Measurements from ENCODE around the gene AK9. TPM values are rescaled to one million over a fixed set of nuclear protein-coding genes. Genes with fewer than 3 reads are reported as not detected.

Gene AK9
- polyA plus RNA-seq, 2 of the 4 experiments (the other 2 are of a cell fraction), result 2.2 to 4.7 TPM

GRCh38 chr6:109498936-109499335 is 192.1 kb downstream of the AK9 start:
- ChIA-PET CTCF (interaction anchor here (0.6 kb wide), 1 partner anchor 507 kb away, joined by 5 read pairs; no protein-coding TSS in a partner anchor), POLR2A (no interaction called here)
- FAIRE-seq, result no peak
- no peaks in the 10 kb centered on the region for H3K4me1 ChIP-seq
- no peak overlapping the region for H3K27ac ChIP-seq
- 54% methylated on average over 2 of the region's 2 CpGs for WGBS (ENCODE audit: missing lambda C conversion rate)
- TF ChIP-seq, protein P1, sequence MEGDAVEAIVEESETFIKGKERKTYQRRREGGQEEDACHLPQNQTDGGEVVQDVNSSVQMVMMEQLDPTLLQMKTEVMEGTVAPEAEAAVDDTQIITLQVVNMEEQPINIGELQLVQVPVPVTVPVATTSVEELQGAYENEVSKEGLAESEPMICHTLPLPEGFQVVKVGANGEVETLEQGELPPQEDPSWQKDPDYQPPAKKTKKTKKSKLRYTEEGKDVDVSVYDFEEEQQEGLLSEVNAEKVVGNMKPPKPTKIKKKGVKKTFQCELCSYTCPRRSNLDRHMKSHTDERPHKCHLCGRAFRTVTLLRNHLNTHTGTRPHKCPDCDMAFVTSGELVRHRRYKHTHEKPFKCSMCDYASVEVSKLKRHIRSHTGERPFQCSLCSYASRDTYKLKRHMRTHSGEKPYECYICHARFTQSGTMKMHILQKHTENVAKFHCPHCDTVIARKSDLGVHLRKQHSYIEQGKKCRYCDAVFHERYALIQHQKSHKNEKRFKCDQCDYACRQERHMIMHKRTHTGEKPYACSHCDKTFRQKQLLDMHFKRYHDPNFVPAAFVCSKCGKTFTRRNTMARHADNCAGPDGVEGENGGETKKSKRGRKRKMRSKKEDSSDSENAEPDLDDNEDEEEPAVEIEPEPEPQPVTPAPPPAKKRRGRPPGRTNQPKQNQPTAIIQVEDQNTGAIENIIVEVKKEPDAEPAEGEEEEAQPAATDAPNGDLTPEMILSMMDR (IDR thresholded peaks at IDR 0.05), result no peak
- no peak for TF ChIP-seq GATA3 (IDR thresholded peaks at IDR 0.05; ENCODE audit: borderline replicate concordance)
- no peak for TF ChIP-seq HOXA7 (CRISPR knock-in tag; IDR thresholded peaks at IDR 0.05)
- no peak for TF ChIP-seq HDAC2 (IDR thresholded peaks at IDR 0.05)
- DNase-seq (ENCODE audit: low read depth in 1 of 2, low spot score in 1 of 2), result no peak
- no peaks in the 10 kb centered on the region for H3K9me3 ChIP-seq
- no peak overlapping the region for H3K4me2 ChIP-seq
- no peak for ATAC-seq
- H3K4me3 ChIP-seq, result no peak overlapping the region

DNA sequence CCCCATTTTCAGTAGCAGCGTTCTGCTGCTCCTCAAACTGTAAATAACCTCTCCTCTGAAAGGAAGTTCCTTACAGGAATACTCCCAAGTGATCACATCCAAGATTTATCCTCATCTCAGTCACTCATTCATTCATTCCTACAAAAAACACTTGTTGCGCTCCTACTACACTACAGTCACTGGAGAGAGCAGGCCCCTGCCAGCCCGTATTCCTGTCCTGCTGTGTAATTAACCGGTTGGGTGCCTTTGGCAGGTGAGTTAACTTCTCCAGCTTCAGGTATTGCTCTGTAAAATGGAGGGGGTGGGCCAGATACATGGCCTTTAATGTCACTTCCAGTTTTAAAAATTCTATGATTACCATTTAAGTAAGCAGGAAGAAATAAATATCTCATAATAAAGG is 192.9 kb downstream of the AK9 start:
- no peaks in the 10 kb centered on the region for H3K9me3 ChIP-seq
- ChIA-PET CTCF (interaction anchor here (1.2 kb wide), 1 partner anchor 12 kb away, joined by 3 read pairs; no protein-coding TSS in a partner anchor), POLR2A (no interaction called here)
- TF ChIP-seq, protein P2, sequence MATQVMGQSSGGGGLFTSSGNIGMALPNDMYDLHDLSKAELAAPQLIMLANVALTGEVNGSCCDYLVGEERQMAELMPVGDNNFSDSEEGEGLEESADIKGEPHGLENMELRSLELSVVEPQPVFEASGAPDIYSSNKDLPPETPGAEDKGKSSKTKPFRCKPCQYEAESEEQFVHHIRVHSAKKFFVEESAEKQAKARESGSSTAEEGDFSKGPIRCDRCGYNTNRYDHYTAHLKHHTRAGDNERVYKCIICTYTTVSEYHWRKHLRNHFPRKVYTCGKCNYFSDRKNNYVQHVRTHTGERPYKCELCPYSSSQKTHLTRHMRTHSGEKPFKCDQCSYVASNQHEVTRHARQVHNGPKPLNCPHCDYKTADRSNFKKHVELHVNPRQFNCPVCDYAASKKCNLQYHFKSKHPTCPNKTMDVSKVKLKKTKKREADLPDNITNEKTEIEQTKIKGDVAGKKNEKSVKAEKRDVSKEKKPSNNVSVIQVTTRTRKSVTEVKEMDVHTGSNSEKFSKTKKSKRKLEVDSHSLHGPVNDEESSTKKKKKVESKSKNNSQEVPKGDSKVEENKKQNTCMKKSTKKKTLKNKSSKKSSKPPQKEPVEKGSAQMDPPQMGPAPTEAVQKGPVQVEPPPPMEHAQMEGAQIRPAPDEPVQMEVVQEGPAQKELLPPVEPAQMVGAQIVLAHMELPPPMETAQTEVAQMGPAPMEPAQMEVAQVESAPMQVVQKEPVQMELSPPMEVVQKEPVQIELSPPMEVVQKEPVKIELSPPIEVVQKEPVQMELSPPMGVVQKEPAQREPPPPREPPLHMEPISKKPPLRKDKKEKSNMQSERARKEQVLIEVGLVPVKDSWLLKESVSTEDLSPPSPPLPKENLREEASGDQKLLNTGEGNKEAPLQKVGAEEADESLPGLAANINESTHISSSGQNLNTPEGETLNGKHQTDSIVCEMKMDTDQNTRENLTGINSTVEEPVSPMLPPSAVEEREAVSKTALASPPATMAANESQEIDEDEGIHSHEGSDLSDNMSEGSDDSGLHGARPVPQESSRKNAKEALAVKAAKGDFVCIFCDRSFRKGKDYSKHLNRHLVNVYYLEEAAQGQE (IDR thresholded peaks at IDR 0.05), result no peak
- TF ChIP-seq NR3C1 (IDR thresholded peaks at IDR 0.05) (no peak), KDM5A (IDR thresholded peaks at IDR 0.05) (no peak), NFE2L2 (conservative IDR thresholded peaks at IDR 0.05; ENCODE audit: low read length) (no peak)
- FAIRE-seq (no peak), ATAC-seq (no peak), DNase-seq (ENCODE audit: low read depth in 1 of 2, low spot score in 1 of 2) (no peak)
- no peaks in the 10 kb centered on the region for H3K4me1 ChIP-seq
- 66% methylated on average over 4 of the region's 4 CpGs for WGBS (ENCODE audit: missing lambda C conversion rate)
- no peak overlapping the region for H3K4me2 ChIP-seq
- no peak overlapping the region for H3K4me3 ChIP-seq
- no peak overlapping the region for H3K27ac ChIP-seq

DNA sequence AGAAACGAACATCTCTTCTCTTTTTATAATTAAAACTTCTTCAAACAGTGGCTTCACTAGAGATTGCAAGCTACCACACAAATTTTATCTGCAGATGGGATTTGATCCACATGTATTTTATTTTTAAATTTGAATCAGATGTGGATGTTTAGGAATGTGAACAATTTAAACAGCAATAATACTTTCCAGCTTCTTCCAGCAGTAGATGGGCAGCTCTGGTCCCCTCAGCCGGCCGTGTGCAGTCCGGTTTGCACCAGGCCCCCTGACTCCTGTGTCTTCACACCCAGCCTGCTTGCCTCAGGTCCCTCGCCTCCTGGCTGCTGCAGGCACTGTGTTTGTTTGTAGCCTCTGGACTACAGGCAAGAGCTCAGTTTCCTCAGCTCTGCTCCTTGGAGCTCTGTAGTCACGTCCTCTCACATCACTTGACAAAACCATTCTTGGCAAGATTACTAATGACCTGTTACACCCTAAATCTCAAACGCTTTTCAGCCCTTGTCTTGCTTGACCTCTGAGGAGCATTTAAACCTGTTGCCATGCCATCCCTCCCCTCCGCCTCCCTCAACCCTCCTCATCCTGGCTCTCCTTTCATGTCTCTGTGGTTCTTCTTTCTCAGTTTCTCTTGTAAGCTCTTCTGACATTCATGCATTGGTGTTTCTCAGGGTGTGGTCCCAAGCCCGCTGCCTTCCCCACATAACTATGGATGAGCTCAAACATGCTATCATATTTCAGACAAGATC is 194.8 kb downstream of the AK9 start:
- Histone ChIP-seq H3K9me3 (no peaks in the 10 kb centered on the region), H3K4me3 (no peak overlapping the region), H3K27ac (no peak overlapping the region), H3K4me2 (no peak overlapping the region), H3K4me1 (no peaks in the 10 kb centered on the region)
- ChIA-PET POLR2A (no interaction called here), CTCF (interaction anchor here (0.6 to 0.7 kb wide), 2 partner anchors 112 to 842 kb away, joined by 3 to 4 read pairs; no protein-coding TSS in a partner anchor)
- ATAC-seq (no peak), FAIRE-seq (no peak), DNase-seq (ENCODE audit: low read depth in 1 of 2, low spot score in 1 of 2) (no peak)
- TF ChIP-seq, protein P1 (IDR thresholded peaks at IDR 0.05), result no peak
- TF ChIP-seq SREBF2 (IDR thresholded peaks at IDR 0.05) (no peak), RARB (CRISPR knock-in tag; IDR thresholded peaks at IDR 0.05) (no peak), ZFP36 (IDR thresholded peaks at IDR 0.05; ENCODE audit: borderline replicate concordance, partially characterized antibody) (no peak), CHD4 (IDR thresholded peaks at IDR 0.05; ENCODE audit: borderline replicate concordance) (no peak), E2F6 (IDR thresholded peaks at IDR 0.05; ENCODE audit: borderline replicate concordance, low read depth) (no peak), ZSCAN20 (CRISPR knock-in tag; IDR thresholded peaks at IDR 0.05) (no peak), KDM1A (IDR thresholded peaks at IDR 0.05; ENCODE audit: low read depth) (no peak)
- TF ChIP-seq, protein P3, sequence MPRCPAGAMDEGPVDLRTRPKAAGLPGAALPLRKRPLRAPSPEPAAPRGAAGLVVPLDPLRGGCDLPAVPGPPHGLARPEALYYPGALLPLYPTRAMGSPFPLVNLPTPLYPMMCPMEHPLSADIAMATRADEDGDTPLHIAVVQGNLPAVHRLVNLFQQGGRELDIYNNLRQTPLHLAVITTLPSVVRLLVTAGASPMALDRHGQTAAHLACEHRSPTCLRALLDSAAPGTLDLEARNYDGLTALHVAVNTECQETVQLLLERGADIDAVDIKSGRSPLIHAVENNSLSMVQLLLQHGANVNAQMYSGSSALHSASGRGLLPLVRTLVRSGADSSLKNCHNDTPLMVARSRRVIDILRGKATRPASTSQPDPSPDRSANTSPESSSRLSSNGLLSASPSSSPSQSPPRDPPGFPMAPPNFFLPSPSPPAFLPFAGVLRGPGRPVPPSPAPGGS (IDR thresholded peaks at IDR 0.05), result no peak
- 52% methylated on average over 8 of the region's 9 CpGs for WGBS (ENCODE audit: missing lambda C conversion rate)

Measured in A549 (cell line).